Measurements from ENCODE around the gene LEFTY1.

Gene LEFTY1

GRCh38 chr1:225871359-225872074, 17.4 kb downstream of the LEFTY1 start:
- no peak for DNase-seq

- no peak for DNase-seq
Observed at GRCh38 chr1:225870911-225871310, 18.0 kb downstream of the LEFTY1 start.

GRCh38 chr1:225868631-225869330, 20.2 kb downstream of the LEFTY1 start:
- no peak for DNase-seq

- DNase-seq, result no peak
Observed at GRCh38 chr1:225866981-225867380, 22.0 kb downstream of the LEFTY1 start.

- DNase-seq, result peak; percentile 76
Observed at GRCh38 chr1:225866061-225866837, 22.7 kb downstream of the LEFTY1 start.

- no peak for DNase-seq
Observed at GRCh38 chr1:225865514-225865913, 23.4 kb downstream of the LEFTY1 start.

GRCh38 chr1:225863167-225863566, 25.8 kb downstream of the LEFTY1 start:
- no peak for DNase-seq

- DNase-seq, result no peak
Observed at GRCh38 chr1:225862581-225862950, 26.4 kb downstream of the LEFTY1 start.

GRCh38 chr1:225861834-225862580, 26.9 kb downstream of the LEFTY1 start:
- DNase-seq, result no peak

GRCh38 chr1:225860876-225861441, 28.0 kb downstream of the LEFTY1 start:
- DNase-seq, result no peak

- no peak for DNase-seq
Observed at GRCh38 chr1:225860107-225860506, 28.8 kb downstream of the LEFTY1 start.

GRCh38 chr1:225859151-225859550, 29.8 kb downstream of the LEFTY1 start:
- DNase-seq, result no peak

GRCh38 chr1:225857256-225857655, 31.7 kb downstream of the LEFTY1 start:
- no peak for DNase-seq

GRCh38 chr1:225855503-225856300, 33.2 kb downstream of the LEFTY1 start:
- DNase-seq, result no peak

- DNase-seq, result no peak
Observed at GRCh38 chr1:225853441-225853840, 35.5 kb downstream of the LEFTY1 start.

- no peak for DNase-seq
Observed at GRCh38 chr1:225852413-225853124, 36.4 kb downstream of the LEFTY1 start.

- no peak for DNase-seq
Observed at GRCh38 chr1:225851805-225852204, 37.1 kb downstream of the LEFTY1 start.

GRCh38 chr1:225850370-225850769, 38.6 kb downstream of the LEFTY1 start:
- DNase-seq, result no peak

- DNase-seq, result no peak
Observed at GRCh38 chr1:225849925-225850324, 39.0 kb downstream of the LEFTY1 start.

GRCh38 chr1:225848030-225848955, 40.7 kb downstream of the LEFTY1 start:
- DNase-seq, result no peak
